HG02571 (cell line): Measurements from ENCODE around the gene ZNF785.

Experiments
- ATAC-seq: cut with Tn5 transposase; IDR thresholded peaks from one replicate; pipeline ENCODE4 v1.9.1; 2021; ENCODE audit warnings: mild to moderate bottlenecking, moderate library complexity; ENCODE audit not compliant: unreplicated experiment

Gene ZNF785

DNA sequence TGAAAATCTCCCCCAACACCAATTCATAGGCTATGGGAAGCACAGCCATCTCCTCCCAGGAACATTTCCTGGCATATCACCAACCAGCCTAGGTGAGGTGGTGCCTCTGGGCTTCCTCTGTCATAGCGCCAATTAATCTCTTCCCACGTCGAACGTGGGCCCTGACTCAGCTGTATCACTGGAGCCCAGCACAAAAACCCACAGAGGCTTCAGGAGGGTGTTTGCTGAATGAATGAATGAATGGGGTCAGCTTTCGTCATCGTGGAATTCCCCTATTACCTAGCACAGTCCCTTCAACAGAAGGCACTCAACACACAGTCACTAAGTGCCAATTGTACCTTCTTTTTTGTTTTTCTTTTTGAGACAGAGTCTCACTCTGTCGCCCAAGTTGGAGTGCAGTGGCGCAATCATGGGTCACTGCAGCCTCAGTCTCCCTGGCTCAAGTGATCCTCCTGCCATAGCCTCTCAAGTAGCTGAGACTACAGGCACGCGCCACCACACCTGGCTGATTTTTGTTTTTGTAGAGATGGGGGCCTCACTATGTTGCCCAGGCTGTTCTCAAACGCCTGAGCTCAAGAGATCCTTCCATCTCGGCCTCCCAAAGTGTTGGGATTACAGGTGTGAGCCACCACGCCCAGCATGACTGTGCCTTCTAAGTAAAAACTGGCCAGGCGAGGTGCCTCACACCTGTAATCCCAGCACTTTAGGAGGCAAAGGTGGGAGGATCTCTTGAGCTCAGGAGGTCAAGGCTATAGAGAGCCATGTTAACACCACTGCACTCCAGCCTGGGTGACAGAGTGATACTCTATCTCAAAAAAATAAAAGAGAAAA lies 18.1 kb downstream of the ZNF785 start:
- ATAC-seq: no peak

DNA sequence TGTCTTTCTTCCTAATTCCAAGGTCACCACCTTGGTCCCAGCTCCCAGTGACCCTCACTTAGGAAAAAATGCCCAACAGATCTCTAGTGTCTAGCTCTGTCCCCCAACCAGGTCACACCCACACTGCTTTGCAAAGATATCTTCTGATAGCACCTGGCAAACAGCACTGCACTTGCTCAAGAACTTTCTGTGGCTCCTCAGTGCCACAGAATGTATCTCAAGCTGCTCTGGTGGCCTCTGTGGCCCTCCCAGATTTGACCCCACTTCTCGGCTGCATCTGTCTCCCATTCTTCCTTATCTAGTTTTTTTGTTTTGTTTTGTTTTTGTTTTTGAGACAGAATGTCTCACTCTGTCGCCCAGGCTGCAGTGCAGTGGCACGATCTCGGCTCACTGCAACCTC lies 19.0 kb downstream of the ZNF785 start:
- no peak for ATAC-seq

DNA sequence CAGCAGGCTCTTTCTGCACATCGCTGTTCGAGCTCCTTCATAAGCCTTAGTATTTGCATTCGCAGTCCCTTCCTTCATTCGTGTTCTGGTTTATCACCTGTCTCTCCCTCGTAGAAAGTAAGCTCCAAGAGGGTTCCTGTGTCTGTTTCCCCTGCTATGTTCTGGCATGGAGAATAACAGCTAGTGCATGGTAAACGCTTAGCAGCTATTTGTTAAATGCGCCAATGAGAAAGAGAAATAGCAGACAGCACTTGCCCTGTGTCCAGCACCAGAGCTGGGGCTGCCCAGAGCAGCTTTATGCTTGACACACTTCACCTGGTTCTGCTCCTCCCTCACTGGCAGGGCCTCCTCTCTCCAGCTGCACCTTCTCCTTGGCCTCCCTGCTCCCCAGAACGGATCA lies 19.5 kb downstream of the ZNF785 start:
- ATAC-seq: no peak

DNA sequence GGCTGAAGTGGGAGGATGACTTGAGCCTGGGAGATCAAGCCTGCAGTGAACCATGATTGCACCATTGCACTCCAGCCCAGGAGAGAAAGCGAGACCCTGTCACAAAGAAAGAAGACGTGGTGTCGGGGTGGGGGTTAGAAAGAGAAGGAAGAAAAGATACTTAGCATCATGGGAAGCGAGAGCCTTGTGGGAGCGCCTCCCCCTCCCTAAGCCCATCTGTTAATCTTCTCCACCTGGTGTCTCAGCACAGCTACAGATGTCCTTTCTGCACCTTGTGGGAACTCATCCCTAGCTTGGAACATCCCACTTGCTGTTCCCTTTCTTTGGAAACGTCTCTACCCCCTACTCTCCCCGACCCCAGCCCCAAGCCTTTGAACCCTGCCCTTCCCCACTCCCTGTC lies 20.0 kb downstream of the ZNF785 start:
- no peak for ATAC-seq

DNA sequence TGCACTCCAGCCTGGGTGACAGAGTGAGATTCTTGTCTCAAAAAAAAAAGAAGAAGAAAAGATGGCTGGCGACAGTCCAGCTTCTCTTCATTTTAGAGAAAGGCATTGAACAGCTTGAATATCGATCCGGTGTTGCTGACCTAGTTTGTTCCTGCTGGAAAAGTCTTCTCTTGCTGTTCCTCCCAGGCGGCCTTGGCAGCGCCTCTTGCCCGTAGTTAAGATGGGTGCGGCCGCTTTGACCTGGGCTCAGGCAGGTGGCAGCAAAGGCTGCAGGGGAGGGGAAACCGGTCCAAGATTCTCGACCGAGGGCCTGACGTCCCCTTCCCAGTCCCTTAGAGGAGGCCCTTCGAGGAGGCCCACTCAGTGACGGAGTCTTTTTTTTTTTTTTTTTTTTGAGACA lies 23.5 kb downstream of the ZNF785 start:
- ATAC-seq: no peak

DNA sequence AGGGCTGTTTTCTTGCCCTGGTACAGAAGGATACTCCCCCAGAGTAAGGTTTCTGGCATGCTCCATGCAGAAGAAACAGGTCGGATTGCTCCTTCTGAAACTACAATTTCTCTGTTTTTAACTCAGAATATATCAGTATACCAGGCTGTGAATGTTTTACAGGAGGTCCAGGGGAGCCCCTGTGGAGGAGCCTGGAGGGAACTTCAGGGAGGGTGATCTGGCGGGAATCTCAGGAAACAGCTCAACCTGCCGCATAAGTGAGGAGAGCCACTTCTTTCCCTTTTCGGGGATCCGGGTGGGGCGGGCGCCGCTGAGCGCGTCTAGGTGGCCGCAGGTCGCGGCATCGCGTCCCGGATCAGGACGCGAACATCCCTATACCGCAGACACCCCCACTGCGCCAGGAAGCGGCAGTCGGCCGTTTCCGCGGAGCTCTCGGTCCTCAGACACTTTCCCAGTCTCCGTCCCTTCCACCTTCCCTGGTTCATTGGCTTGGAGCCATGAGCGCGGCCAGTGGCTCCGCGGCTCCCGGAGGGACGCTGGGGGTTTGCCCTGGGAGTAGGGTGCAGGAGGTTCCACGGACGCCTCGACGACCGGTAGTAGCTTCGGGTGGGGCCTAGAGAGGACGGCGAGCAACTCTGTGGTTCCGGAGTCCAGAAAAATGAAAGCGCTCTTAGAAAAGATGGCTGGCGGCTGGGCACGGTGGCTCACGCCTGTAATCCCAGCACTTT lies 24.2 kb downstream of the ZNF785 start:
- no peak for ATAC-seq

DNA sequence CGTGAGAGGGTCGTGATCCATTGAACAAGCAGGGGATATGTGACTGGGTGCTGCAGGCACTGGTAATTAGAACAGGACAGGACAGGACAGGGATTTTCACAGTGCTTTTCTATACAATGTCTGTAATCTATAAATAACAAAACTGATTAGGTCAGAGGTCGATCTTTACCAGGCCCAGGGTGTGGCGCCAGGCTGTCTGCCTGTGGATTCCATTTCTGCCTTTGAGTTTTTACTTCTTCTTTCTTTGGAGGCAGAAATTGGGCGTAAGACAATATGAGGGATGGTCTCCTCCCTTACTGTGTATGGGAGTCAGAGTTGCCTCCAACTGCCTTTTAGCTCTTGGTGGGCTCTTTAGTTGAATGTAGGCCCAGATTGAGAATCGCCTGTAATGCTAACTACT lies 25.8 kb downstream of the ZNF785 start:
- ATAC-seq: no peak

DNA sequence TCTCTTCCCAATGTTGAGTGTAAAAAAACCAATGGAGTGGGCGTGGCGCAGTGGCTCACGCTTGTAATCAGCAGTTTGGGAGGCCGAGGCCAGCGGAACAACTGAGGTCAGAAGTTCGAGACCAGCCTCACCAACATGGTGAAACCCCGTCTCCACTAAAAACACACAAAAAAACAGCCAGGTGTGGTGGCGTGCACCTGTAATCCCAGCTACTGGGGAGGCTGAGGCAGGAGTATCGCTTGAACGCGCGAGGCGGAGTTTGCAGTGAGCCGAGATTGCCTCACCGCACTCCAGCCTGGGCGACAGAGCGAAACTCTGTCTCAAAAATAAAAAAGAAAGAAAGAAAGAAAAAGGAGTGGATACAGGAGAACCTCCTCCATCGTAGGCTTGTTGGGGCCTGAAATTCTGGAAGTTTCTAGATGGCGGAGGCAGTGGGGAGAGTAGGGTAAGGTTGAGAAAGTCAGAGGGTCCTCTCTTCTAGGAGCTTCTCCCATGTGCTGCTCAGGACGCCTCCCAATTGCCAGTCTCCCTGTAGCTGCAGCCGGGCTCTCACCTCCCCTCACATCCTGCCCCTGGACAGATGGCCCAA lies 26.6 kb downstream of the ZNF785 start:
- no peak for ATAC-seq

DNA sequence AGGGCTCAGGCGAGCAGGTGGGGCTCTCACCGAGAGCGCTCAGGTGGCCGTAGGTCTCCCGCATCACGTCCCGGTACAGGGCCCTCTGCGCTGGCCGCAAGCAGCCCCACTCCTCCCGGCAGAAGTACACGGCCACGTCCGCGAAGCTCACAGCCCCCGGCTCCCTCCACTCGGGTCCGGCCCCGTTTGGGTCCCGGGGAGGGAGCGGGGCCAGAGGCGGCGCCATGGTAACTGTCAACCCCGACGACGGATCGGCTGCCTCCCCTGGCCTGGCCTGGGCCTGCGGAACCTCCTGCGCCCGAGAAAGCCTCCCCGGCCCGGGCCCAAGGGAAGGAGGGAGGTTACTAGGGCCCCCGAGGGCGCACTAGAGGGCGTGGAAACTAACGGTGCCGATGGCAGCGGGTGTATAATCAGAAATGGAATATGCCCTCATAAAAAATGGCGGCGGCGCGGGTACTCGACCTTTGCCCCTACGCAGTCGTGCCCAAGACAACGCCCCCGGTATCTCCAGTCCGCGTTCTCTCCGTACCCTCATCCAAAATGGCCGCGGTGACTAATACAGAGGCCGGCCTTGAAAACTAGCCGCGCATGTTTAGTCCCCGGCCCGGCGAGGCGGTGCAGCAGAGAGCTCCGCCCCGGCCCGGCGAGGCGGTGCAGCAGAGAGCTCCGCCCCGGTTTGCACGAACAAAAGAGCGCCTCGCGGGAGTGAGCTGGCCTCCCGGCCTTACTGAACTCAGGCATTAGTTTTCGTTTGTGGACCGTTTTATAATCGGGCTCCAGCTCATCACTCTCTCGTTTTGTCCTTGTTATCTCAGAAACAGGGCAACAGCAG lies 27.3 kb downstream of the ZNF785 start, which contains the start of gene ZNF764:
Gene ZNF764 (minus strand): TSS at position 418 of the 832 bp plus-strand sequence. CDS start 192 bp downstream, at position 226.
- peak; percentile 87 for ATAC-seq

DNA sequence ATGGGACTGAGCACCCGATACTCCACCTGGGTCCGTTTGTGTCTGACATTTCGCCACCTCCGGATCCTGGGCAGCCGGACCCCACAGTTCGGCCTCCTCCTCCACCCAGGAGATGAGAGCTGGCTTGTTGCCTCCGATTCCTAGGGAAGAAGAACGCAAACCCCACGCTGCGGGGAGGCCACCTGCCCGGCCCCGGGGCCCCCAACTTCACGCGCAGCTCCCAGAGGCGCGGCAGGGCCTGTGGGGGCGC lies 27.9 kb downstream of the ZNF785 start:
- peak; percentile 6 for ATAC-seq

DNA sequence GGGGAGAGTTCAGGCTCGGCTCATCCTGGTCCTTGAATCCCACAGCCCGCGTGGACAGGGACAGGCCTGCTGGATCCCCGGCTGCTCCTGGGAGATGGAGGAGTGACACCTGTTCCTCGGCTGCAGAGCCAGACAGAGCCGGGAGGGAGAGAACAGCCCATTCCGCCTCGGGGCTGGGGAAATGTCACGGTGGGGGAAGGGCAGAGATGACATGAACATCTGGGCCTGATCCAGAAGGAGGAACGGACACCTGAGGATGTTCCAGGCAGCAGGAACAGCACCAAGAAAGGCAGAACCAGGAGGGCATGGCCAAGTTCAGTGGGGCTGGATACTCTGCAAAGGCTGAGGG lies 29.4 kb downstream of the ZNF785 start:
- no peak for ATAC-seq

DNA sequence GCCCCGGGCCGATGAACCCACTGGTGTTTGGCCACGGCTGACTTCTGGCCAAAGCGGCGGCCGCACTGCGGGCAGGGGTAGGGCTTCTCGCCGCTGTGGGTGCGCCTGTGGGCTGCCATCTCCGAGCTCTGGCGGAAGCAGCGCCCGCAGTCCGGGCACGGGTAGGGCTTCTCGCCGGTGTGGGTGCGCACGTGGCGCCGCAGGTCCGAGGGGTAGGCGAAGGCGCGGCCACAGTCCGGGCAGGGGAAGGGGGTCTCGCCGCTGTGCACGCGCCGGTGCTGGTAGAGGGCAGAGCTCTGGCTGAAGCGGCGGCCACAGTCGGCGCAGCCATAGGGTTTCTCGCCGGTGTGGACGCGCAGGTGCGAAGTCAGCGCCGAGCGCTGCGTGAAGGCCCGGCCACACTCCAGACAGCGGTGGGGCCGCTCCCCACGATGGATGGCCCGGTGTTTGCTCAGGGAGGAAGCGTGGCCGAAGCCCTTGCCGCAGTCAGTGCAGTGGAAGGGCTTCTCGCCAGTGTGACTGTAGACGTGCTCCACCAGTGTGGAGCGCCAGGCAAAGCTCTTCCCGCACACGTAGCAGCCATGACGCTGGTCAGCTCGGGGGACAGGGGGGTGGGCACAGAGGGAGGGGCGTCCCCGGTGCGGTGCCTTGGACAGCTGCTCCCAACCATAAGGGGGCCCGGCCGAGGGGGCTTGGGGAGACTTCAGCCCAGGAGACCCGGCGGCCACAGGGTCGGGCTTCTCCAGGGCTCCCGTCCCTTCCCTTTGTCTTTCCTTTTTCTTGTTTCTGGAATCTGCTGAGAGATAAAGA lies 30.0 kb downstream of the ZNF785 start:
- ATAC-seq: no peak

DNA sequence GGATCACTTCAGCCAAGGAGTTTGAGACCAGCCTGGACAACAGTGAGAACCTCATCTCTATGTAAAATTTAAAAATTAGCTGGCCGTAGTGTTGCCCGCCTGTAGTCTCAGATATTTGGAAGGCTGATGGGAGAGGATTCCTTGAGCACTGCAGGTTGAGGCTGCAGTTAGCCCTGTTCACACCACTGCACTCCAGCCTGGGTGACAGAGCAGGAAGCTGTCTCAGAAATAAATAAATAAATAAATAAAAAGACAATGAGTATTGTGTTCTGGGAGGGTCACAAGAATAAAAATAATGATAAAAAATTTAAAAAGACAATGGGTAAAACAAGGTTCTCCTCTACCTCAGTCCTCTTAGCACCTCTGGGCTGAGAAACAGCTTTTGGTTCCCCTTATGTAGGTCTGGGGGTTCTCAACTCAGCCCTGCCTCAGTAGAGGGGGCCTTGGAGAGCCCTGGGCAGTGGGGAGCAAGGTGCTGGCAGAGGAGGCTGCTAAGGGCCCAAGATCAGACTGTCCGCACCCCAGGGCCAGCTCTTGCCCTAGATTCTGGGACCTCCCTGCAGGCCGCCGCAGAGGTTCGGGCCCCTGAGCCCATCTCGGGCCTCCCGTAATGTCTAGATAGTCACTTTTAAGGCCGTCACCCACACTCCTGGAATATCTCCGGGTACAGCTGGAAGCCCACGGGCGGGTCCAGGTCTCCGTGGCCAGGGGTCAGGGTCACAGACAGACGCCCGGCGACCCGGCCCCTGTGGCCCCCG lies 30.8 kb downstream of the ZNF785 start:
- no peak for ATAC-seq

DNA sequence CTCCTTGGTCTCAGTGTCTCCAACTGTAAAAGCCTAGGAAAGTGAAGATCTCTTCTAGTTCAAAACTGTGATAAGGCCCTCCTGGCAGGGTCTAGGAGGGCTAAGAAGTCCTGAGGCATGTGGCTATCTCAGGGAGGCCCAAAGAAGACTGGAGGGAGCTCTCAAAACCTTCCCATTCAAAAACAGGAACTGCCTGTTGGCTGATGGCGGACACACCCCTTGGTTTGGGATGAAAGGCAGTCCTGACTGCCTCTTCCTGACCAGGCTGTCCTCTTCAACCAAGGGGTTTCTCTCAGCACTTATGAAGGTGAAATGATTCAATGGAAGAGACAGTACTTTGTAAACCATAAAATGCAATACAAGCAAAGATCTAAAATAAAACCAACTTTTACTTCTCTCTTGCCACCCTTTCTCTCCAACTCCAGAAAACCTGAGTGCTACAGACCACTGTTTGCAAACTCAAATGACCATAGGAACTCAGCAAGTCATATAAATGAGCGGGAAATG lies 32.1 kb downstream of the ZNF785 start:
- ATAC-seq: no peak

DNA sequence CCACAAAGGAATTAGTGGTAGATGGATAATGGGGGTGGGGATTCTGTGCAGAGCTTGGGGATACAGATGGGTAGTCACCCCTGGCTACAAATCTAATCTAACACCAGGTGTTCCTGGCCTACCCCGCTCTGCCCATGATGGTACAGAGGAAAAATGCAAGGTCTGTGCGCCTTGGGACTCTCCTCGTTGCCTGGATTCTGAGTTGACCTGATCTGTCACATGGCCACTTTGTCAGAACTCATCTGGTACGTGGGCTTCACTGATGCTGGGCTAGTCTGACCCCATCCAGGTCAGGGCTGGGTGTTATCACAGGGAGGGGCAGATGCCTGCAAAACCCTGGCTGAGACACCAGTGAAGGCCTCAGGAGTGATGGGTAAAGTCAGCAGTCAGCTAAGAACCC lies 32.5 kb downstream of the ZNF785 start:
- ATAC-seq: no peak

DNA sequence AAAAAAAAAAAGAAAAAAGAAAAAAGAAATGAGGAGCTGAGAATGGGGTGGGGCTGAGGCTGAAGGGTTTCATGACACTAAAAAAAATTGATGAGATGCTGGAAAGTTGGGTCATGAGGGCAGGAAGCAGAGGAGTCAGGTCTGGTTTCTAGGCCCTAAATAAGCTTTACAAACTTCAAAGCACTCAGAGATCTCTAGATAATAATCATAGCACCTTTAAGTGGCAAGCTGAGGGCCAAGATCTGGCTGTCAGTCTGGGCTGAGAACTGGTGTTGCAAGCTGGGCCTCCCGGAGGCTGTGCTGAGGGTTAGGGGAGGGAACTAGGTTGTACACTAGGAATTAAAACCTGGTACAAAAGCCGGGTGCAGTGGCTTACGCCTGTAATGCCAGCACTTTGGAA lies 33.7 kb downstream of the ZNF785 start:
- ATAC-seq: no peak

DNA sequence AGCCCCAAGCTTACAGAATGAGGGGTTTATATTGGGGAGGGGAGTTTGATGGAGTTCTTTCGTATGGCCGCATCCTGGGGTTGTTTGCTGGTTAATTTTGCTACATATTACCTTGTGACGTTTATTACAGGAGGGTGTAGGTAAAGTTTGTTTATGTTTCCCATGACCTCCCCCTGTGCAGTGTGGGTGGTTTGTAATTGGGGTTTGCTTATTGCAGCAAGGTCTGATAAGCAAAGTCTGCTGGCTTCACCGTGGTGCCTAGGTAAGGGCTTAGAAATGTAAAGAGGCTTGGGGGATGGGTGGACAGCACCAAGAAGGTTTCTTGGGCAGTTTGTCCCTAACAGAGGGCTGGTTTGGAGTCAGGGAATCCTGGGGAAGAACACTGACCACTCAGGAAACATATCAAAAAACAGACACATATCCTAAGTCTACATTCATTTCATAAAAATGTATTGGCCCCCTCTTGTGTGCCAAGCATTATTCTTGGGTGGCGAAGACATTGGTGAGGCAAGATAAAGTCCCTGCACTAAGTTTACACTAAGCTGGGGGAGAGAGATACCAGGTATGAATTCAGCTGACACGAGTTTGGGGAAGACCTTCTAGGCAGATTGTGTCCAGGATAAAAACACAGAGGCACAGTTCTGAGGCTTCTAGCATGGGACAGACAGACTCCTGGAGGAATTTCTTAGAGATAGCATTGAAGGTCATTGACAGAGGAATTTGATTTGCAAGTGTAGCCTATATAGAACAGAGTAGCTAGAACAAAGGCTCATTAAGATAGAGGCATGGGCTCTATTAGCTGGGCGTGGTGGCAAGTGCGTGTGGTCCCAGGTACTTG lies 36.9 kb downstream of the ZNF785 start:
- no peak for ATAC-seq

DNA sequence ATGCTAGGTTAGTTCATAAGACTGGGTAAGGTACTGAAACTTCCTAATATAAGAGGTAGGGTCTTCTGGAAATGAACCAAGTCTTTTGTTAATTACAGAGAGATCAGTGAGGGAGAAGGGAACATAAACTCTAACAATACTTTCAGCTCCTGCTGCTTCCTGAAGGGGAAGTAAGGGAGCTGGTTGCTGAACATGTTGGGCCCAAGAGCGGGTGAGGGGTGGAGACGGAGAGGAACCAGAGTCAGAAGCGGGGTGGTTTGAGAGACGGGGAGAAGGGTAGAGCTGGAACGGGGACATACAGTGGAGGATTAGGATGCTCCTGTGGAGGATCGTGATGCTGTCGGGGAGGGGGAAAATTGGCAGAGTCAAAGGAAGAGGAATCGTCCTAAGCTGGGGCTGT lies 39.4 kb downstream of the ZNF785 start:
- no peak for ATAC-seq

DNA sequence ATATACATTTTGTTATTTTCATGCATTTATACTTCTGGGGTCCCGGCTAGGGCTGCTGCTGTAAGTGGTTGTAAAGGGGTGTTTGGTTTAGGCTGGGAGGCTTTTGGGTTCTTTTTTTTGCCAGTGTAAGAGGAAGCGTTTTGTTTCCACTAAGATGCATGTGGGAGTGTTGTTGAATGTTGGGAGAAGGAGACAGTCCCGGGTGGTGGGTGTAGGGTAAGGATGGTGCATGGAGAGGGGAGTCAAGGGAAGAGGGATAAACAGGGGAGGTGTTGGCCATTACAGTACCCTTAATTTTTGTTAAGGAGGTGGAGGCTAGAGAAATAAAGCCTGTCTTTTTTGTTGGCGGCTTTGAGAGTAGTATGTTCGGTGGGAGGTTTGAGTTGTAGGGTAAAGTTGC lies 42.4 kb downstream of the ZNF785 start:
- no peak for ATAC-seq
